Measurements from ENCODE around the gene SLC1A7.

Gene SLC1A7

DNA sequence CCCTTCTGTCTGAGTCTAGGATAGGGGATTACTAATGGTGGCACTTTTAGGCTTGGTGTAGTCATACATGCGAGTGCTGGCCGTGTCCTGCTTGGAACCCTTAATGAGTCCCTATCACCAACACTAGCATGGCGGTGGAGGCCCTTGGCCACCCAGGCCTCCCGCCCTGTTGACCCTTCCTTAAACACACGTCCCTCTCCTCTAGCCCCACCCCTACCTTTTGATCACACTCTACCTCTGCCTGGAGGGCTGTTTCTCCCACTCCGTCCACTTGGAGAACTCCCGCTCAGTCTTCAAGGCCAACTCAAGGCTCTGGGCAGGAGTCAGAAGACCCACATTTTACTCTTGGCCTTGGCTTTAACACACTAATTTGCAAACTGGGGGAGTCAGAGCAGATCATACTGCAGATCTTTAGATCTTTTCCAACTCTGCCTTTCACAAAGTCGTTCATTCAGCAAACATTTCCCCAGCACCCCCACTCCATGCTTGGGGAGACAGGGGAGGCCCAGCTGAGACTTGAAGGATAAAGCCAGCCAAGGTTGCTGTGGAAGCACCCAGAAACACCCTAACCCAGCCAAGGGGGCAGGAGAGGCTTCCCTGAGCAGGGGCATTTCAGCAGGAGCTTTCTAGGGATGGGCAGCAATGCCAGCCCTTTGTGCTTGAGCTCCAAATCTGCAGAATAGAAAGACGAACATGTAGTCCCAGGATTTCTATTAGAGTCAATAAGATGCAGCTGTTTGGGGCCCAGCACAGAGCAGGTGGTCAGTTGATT, 78.5 kb downstream of the SLC1A7 start:
- TF ChIP-seq, protein P1, sequence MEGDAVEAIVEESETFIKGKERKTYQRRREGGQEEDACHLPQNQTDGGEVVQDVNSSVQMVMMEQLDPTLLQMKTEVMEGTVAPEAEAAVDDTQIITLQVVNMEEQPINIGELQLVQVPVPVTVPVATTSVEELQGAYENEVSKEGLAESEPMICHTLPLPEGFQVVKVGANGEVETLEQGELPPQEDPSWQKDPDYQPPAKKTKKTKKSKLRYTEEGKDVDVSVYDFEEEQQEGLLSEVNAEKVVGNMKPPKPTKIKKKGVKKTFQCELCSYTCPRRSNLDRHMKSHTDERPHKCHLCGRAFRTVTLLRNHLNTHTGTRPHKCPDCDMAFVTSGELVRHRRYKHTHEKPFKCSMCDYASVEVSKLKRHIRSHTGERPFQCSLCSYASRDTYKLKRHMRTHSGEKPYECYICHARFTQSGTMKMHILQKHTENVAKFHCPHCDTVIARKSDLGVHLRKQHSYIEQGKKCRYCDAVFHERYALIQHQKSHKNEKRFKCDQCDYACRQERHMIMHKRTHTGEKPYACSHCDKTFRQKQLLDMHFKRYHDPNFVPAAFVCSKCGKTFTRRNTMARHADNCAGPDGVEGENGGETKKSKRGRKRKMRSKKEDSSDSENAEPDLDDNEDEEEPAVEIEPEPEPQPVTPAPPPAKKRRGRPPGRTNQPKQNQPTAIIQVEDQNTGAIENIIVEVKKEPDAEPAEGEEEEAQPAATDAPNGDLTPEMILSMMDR (IDR thresholded peaks at IDR 0.05; ENCODE audit: insufficient read depth, low read depth, low read length, missing control alignments): no peak
- no peak overlapping the region for H3K4me3 ChIP-seq (ENCODE audit: low read length)
- no peak for DNase-seq (ENCODE audit: low read depth)

DNA sequence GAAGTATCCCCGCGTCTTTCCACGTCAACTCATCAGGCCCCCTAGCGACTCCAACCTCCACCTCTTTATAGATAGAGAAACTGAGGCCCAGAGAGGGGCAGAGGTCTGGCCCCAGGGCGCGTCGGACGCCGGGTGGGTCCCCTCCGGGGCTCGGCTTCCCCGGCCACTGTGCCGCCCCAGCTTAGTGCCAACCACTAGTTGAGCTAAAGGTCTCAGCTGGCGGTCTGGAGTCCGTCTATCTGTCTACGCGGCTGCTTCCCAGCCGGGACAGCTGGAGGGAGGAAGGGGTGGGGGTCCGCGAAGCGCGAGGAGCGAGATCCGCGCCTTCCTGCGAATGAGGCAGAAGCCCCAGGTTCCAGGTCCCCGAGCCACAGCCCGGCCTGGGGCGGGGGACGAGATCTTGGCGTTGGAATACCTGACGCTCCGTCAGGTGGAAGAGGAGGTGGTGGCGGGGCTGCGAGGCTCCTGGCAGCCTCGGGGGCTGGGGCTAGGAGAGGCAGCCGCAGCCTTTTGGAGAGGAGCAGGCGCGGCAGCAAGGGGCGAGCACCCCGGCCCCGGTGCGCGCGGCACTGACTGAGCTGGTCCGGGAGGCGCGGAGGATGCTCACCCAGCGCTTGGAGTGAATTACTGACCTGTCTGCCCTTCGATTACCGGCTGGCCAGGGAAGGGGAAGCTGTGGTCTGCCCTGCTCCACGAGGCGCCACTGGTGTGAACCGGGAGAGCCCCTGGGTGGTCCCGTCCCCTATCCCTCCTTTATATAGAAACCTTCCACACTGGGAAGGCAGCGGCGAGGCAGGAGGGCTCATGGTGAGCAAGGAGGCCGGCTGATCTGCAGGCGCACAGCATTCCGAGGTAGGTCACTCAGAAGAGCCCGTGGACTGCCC, 79.5 kb downstream of the SLC1A7 start:
- H3K4me3 ChIP-seq (ENCODE audit: low read length): no peak overlapping the region
- no peak for DNase-seq (ENCODE audit: low read depth)
- TF ChIP-seq, protein P1 (IDR thresholded peaks at IDR 0.05; ENCODE audit: insufficient read depth, low read depth, low read length, missing control alignments): no peak

DNA sequence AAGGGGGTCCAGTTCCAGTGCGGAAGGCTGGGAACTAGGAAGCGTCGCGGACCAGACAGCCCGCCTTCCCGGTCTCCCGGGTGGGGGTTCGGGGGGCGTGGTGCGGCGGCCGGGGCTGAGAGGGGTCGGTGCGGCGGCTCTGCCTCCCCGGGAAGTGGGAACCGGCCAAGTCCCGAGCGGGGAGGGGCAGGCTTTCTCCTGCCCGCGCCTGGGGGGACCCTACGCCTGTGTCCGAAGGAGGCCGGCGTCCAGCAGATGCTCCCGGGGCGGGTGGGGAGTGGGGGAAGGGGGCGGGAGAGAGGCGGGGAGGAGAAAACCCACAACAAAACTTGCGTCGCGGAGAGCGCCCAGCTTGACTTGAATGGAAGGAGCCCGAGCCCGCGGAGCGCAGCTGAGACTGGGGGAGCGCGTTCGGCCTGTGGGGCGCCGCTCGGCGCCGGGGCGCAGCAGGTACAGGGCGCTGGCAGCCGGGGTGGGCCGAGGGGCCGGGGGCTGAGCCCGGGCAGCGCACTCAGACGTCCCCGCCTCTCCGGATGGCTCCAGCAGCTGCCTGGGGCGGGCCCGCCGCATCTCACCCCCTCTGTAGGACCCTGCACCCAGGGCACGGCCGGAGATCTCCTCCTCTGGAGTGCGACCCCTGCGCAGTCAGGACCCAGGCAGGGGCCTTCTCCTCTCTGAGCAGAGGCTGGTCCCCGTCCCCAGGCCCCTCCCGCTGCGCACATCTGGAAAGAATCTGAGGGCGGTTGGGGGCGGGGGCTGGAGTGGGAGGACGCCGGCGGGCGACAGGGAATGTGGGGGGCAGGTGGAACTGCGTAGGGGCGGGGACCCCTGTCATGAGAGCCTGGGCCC, 80.4 kb downstream of the SLC1A7 start, which contains the start of gene PODN:
PODN (plus strand) TSS at position 355 of the 849 bp plus-strand sequence. CDS start 7,643 bp downstream, outside the sequence.
- TF ChIP-seq, protein P1 (IDR thresholded peaks at IDR 0.05; ENCODE audit: insufficient read depth, low read depth, low read length, missing control alignments): no peak
- peak; percentile 22 for DNase-seq (ENCODE audit: low read depth)
- peak within 1 kb of the TSS; percentile 16 for H3K4me3 ChIP-seq (ENCODE audit: low read length)

DNA sequence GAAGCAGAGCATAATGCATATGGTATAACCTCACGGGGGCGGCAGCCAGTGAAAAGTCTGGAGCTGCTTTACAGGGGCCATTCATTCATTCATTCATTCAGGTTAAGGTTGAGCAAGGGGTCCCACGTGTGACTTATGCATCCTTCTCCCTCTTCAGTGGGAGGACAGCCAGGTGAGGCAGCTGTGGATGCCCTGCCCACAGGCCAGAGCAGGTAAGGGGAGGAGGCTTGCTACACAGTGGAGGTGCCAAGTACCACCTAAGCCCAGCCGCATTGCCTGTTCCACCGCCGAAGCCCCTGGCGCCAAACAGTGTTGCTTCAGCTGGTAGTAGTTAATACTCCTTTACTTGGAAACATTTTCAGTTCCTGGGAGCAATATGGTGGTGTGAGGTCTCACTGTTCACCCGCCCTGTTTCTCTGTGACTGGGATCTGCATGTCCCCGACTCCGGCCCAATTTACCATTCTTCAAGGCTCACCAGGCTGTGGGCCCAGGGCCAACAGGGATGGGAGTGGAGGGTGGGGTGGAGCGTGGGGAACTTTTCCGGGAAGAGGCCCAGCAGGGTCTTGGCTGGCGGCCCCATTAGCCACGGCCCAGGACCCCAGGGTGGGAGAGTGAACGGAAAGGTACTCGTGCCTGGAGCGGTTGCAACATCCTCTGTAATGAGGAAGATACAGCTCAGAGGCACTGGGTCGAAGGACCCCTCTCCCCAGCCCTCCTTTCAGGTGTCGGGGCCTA, 81.1 kb downstream of the SLC1A7 start:
- TF ChIP-seq, protein P1 (IDR thresholded peaks at IDR 0.05; ENCODE audit: insufficient read depth, low read depth, low read length, missing control alignments): no peak
- no peak overlapping the region for H3K4me3 ChIP-seq (ENCODE audit: low read length)
- no peak for DNase-seq (ENCODE audit: low read depth)

DNA sequence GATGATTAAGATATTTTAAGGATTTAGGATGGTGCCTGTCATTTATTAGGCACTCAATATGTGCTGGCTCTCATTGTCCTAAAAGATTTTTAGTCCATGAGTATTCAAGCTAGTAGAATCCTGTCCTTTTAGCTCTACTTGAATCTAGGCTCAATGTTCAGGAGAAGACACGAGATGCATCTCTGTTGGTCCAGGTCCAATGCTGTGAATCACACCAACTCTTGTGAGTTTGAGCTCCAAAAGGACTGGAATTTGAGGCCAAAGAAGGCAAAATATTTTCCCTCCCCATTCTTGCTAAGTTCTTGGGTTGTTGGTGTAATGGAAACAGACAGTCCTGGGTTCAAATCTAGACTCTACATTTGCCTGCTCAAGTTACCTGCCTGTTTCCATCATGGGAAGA, 81.9 kb downstream of the SLC1A7 start:
- no peak overlapping the region for H3K4me3 ChIP-seq (ENCODE audit: low read length)
- TF ChIP-seq, protein P1 (IDR thresholded peaks at IDR 0.05; ENCODE audit: insufficient read depth, low read depth, low read length, missing control alignments): no peak
- DNase-seq (ENCODE audit: low read depth): no peak

DNA sequence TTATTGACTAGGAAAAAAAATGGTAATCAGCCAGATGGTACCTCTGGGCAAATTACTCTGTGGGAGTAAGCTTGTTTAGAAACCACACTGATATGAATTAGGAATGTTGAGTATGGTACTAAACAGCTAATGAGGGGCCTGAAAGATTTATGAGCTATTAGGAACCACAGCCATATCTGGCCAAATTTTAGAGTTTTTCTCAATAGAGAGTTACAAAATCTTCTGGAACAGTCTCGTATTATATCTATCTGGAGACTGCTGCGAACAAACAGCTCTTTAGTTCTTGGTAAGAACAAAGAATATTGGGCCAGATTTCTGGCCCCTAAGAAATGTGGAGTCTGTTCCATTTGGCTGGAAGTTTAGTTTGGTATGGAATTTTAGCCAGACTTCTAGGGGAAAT, 85.3 kb downstream of the SLC1A7 start:
- TF ChIP-seq, protein P1 (IDR thresholded peaks at IDR 0.05; ENCODE audit: insufficient read depth, low read depth, low read length, missing control alignments): no peak

More for the DNA sequence above, 85.3 kb downstream of the SLC1A7 start:
- no peak overlapping the region for H3K4me3 ChIP-seq (ENCODE audit: low read length)
- no peak for DNase-seq (ENCODE audit: low read depth)
